CD4-positive, alpha-beta T cell treated with Interleukin-15 for 1 hour (primary cell): ENCODE measurements around the gene TBX5.
"Not testable (repeated sequence)": the region's sequence is repeated elsewhere in the genome, so short reads cannot be mapped to it uniquely, and the experiment has no call there.

ENCODE experiments used
- DNase-seq: peaks from one replicate; pipeline ENCODE4 v3.0.0-alpha.2; 2020

Gene TBX5

GRCh38 chr12:114371250-114371649 lies 34.7 kb downstream of the TBX5 start:
- no peak for DNase-seq

DNA sequence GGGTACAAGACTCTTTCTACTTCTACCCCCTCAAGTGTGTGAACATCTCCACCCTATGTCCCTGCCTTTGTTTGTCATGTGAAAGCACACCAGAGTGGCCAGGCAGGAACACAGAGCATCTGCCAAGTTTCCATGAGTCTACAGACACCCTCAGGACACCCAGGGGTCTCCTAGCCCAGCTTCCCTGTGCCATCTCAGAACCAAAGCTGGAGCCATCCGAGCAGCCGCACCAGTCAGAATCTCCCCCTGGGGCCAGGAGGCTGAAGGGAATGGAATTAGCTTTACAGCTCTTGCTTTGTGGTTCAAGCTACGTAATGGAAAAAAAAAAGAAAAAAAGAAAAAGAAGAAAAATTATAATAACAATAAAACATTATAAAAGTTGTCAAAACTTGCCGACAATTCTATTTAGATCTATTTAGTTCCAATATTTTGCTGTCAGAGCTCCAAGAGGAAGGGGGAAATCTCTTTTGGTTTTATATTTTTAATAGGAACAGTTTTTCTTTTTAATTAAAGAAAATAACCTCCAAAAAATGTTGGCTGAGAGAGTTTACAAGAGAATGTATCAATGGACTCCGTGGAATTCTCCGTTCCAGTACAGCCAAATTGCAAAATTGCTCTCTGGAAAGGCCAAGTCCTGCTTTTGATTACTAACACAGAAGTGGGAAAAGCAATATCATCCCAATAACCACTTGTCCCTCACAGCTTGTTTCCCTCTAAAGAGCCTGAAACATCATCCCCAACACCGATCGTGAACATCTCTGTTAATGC lies 37.1 kb downstream of the TBX5 start:
- DNase-seq, result no peak

DNA sequence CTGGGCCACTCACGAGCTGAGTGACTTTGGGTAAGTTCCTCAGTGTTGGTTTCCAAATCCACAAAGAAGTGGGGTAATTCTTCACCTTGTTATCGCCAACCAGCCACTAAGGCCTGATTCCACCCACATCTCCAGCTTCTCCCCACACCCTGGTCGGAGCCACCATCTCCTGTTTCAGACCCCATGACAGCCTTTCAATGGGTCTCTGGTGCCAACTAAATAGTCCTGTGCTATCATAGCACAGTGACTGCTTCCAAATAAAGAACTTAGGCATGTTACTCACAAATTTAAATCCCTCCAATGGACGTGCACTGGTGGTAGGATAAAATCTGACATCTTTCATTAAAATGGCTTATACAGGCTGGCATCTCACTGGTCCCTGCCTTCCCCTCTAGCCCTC lies 44.0 kb downstream of the TBX5 start:
- DNase-seq, result no peak

DNA sequence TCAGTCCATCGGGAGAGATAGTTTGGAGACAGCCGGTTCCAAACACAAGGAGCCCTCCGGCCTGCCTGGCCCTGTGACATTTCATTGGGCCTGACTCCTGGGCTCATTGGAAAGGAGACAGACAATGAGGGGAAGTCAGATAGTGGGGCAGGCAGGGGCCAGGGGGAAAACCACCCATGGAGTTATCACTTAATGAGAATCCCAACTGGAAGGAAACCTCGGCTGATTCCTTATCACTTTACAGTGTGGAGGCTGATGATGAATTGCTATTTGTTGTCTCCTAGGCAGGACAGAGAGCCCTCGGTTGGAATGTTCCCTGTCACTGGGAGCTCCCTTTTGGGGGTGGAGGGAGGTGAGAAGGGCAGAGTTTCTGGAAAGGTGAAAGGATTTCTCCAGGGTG lies 44.4 kb downstream of the TBX5 start:
- DNase-seq, result no peak

- no peak for DNase-seq
These were observed 45.5 kb downstream of the TBX5 start for GRCh38 chr12:114360485-114360884.

- DNase-seq, result no peak
These were observed 50.4 kb downstream of the TBX5 start for GRCh38 chr12:114355389-114356088.

DNA sequence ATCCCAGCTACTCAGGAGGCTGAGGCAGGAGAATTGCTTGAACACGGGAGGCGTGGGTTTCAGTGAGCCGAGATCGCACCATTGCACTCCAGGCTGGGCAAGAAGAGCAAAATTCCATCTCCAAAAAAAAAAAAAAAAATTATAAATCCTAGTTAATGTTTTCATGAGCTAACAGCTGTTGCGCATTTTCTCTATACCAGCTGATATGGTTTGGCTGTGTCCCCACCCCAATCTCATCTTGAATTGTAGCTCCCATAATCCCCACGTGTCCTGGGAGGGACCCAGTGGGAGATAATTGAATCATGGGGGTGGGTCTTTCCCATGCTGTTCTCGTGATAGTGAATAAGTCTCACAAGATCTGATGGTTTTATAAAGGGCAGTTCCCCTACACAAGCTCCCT lies 56.7 kb downstream of the TBX5 start:
- DNase-seq, result not testable (repeated sequence)

DNA sequence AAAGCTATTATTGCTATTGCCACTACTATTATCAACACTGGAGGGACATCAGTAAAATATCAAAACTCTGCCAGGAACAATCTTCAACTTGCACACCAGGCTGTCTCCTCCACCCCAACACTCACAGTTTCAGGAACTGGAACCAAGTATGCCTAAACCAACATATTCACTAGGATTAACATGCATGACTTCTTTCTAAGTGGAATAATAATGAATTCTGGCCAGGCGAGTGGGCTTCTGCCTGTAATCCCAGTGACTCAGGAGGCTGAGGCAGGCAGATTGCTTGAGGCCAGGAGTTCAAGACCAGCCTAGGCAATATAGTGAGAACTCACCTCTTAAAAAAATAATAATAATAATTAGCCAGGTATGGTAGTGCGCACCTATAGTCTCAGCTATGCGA lies 58.1 kb downstream of the TBX5 start:
- DNase-seq, result no peak

- no peak for DNase-seq
These were observed 61.1 kb downstream of the TBX5 start for GRCh38 chr12:114344831-114345230.

DNA sequence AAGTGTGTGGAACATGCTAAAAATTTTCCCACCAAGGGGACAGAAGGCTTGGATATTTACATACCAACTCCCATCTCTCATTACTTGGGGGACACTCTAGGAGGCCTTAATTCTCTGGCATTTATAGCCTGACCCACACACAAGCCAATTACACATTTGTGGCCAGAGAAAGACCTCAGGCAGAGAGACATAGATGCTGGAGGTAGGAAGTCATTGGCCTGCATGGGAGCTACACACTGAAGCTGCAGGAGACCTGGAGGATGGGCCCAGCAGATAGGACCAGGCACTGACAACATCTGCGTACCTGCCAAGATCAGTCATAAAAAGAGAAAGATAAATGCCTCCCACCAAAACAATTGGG lies 61.7 kb downstream of the TBX5 start:
- no peak for DNase-seq

- DNase-seq, result no peak
These were observed 62.2 kb downstream of the TBX5 start for GRCh38 chr12:114343585-114344302.

GRCh38 chr12:114342656-114343055 lies 63.3 kb downstream of the TBX5 start:
- no peak for DNase-seq

GRCh38 chr12:114341635-114342034 lies 64.3 kb downstream of the TBX5 start:
- no peak for DNase-seq

DNA sequence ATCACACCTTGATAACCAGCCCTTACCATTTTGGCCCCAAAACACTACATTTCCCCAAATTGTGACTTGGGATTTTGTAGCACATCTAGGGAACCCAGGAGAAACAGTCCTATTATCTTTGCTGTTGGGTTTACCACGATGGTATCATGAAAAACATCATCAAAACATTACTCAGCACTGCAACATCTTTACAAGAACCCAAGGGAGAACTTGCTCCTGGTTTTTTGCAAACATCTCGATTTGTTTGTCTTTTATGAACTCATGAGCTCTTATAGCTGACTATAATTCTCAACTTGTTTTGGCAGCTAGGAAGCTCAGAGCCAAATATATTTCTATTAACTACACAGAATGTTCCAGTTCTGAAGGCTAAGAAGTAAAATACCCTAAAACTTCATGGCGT lies 65.7 kb downstream of the TBX5 start:
- no peak for DNase-seq

GRCh38 chr12:114339626-114340025 lies 66.3 kb downstream of the TBX5 start:
- no peak for DNase-seq

DNA sequence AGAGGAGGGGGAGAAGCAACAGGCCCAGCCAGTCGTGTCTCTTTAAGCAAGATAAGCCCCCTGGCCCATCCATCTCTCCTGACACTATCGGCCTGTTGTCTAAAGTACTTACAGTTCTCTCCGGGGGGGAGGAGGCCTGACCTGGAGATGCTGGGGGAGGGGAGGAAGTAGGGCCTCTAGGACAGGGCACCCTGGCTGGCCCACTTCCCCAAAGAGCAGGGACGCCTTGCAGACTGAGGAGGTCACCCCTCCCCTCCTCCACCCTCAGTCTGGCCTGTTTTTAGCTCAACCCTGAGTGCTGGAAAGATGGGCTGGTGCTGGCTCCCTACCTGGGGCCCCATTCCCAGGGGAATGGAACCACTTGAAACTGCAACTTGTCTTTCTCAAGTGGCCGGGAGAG lies 70.3 kb downstream of the TBX5 start:
- DNase-seq, result no peak

DNA sequence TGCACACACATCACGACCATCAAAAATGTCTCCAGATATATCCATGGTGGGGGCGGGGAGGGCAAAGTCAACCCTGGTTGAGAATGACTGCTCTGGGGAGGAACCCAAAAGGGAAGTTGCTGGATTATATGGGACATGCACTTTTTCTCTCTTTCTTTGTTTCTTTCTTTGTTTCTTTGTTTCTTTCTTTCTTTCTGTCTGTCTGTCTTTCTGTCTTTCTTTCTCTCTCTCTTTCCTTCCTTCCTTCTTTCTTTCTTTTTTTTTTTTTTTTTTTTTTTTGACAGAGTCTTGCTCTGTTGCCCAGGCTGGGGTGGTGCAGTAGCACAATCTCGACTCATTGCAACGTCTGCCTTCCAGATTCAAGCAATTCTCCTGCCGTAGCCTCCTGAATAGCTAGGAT lies 71.5 kb downstream of the TBX5 start:
- DNase-seq, result no peak

DNA sequence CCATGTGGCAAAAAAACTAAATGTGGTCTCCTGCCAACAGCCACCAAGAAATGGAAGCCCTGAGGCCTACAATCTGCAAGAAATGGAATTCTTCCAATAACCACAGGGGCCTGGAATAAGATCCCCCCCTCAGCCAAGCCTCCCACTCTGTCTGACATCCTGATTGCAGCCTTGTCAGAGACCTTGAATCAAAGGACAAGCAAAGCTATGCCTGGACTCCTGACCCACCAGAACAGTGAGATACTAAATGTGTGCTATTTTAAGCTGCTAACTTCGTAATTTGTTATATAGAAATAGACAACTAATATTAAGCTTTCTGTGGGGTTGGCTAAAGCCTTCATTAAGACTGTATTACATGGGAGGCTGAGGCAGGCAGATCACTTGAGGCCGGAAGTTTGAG lies 77.7 kb downstream of the TBX5 start:
- DNase-seq, result no peak

DNA sequence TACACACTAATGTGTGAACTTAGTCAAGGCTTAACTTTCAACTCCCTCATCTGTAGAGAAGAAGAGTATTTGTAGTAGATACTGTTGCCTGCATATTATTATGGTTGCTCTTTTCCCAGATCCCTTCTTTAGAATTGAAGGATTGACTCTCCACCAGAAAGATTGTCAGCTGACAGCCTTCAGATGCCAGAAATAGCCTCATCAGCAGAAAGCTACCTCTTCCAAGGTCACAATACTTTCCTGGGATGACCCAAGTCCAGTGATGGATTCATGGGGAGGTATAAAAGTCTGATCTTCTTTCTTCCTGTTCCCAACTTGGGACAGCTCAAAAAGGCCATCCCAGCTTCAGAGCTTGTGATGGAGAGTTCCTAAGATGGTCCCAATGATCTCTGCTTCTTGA lies 78.2 kb downstream of the TBX5 start:
- no peak for DNase-seq

DNA sequence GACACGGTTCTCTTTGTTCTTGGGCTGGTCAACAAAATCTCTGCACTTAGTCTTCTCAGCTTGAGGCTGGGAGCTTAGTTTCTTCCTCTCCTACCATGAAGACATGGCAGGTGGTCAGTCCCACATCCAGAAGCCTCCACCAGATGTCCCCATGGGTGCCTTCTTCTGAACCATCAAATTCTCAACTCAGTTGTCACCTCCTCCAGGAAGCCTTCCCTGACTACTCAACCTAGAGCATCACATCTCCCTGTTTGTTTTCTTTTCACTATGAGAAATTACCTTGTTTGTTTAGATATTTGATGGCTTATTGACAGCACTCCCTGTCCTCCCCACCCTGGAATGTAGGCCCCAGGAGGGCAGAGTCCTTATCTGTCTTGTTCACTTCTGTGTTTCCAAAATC lies 84.4 kb downstream of the TBX5 start:
- DNase-seq, result no peak

- no peak for DNase-seq
These were observed 85.0 kb downstream of the TBX5 start for GRCh38 chr12:114320968-114321367.

GRCh38 chr12:114320101-114320500 lies 85.8 kb downstream of the TBX5 start:
- DNase-seq, result no peak

GRCh38 chr12:114319422-114319821 lies 86.5 kb downstream of the TBX5 start:
- no peak for DNase-seq

- no peak for DNase-seq
These were observed 87.0 kb downstream of the TBX5 start for GRCh38 chr12:114318984-114319383.
